IPS DF 19.7 (cell line): ENCODE data around the gene MAML2.

ENCODE experiments used
- DNase-seq: peaks from one replicate; pipeline ENCODE4 v3.0.0-alpha.2; 2013; ENCODE audit warnings: low read depth, low spot score

MAML2 gene

DNA sequence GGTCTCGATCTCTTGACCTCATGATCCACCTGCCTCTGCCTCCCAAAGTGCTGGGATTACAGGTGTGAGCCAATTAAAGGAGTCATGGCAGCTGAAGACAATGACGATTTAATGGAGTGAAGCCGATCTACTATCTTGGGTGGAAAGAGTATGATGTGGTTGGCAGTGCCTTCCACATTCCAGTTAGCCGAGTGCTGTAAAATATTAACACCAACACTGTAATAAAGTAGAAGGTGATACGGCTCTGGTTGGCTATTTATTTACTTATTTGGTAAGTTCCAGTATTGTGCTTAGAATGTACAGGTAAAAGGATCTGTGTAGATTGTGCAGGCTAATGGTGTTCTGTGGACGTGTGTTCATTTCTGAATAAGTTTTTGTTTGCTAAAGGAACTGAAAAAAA is 269.5 kb downstream of the MAML2 start:
- DNase-seq: no peak

DNA sequence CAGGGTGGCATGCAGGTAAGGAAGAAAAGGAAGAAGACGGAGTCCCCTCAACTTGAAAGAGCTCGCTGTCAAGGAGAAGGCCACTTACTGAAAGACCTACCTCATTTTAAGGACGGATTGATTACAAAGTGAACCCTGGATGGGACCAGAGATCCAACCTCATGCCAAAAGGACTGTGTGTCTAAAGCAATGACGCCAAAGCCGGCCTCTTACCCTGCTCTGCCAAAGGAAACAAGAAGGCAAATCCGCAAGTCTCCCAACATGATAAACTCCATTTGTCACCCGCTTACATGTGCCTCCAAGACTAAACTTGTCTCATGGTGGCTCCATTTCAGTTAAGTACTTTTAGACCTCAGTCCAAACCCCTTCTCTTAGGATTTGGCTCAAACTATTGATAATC is 270.4 kb downstream of the MAML2 start:
- DNase-seq: no peak

DNA sequence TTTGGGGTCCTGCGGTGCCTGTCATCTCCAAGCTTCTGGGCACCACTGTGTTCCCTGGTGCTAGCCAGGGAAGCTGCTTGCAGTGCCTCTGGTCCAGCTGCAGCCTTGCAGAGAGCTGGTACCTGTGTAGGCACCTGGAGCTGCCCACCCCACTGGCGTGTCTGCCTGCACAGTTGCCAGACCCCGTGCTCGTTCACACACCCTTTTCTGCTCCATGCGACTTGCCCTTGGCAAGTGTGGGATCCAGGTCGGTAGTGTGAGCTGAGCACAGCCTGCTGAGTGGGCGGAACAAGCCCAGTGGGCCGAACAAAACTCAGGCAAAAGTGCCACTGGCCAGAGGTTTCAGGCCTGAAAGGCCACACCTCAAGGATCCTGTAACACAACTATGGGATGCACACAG is 272.5 kb downstream of the MAML2 start:
- no peak for DNase-seq

DNA sequence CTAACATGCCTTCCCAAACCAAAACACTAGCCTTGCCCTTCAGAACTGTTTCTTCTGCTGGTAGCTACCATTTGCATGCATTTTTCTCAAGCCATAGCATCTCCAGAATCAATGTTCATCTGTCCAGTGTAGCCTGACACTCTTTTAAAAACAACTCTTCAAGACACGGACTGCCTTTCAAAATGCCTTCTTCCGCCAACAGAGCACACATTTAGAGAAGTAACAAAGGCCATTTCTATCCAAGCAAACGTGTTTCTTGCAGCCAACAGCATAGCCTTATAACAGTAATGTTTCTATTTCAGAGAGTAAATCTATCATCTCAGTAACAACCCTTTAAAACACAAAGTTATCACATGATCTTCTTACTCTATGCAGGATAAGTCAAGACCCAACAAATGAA is 275.8 kb downstream of the MAML2 start:
- no peak for DNase-seq

DNA sequence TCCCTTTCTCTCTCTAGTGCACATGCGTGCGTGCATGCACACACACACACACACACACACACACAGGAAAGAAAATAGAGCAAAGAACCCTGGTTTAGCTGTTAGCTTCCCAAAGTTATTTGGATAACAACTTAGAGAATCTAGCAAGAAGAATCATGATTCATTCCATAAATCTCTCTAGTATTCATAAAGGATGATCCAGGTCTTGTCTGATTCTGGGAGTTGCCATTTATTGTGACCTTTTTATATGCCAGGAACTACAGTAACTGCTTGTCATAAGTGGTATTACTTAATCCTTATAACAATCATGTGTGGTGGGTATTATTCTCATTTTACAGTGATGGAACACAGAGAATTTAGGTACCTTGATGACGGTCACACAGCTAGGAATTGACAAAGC is 277.6 kb downstream of the MAML2 start:
- DNase-seq: no peak

DNA sequence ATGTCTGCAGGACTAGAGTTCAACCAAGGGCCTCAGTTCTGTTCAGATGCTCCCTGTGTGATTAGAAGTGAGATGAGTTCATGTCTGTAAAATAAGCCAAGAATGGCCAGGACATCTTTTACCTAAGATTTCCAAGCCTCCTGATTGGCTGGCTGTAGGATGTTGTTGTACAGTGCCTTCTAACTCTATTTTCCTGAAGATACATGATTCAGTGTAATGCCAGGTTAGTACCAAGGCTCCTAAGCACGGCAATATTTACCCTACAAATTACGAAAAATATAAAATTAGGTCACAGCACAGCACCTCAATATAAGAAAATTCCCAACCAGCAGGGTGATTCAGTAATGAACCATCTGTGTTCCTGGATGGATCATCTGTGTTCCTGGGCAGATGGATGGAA is 279.1 kb downstream of the MAML2 start:
- no peak for DNase-seq

DNA sequence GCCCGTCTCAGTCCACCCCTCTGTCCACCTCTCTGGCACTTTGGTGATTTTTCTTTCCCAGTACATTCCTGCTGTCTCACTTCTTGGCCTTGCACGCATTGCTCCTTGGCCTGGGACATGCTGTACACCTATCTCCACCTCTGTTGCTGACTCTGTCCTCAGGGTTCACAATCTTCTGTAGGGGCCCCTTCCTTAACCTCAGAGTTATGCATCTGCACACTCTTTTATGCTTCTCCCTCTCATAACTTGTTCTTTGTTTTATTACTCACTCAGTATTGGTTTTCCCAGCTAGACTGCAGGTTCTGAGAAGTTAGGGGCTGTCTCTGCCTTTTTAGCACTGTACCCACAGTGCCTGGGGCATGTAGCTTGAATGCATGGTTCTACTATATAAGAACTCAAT is 279.9 kb downstream of the MAML2 start:
- DNase-seq: no peak

DNA sequence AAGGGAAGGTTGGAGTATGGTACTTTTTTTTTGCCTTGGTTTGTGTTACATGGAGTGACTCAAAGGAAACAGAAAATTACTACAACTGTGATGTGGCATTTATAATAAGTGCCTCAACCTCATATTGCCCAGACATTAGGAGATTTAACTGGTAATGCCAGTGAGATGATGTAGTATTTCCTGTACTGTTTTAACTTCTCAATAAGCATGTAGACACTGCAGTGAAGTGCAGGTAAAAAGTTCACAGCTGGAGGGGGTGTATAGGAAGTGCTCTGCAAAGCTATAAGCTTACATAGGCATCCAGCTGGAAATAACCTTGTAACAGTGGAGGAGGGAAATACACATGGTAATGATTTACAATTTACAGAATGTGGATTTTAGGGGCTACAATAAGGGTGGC is 280.9 kb downstream of the MAML2 start:
- DNase-seq: no peak

DNA sequence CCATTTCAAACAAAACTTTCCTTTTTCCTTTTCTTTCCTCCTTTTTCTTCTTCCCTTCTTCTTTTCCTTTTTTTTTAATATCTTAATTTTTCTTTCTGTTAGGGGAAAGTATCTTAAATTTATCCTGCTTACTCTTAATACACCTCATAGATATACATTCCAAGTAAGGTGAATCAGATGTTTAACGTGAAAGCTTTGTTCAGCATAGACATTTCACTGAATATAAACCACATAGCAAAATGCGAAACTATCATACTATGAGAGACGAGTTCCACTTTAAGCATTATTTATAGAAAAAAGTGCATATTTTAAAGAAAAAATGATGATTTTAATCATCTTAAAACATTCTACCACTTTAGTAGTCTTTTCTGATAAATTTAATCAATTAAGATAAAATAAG is 281.3 kb downstream of the MAML2 start:
- no peak for DNase-seq

DNA sequence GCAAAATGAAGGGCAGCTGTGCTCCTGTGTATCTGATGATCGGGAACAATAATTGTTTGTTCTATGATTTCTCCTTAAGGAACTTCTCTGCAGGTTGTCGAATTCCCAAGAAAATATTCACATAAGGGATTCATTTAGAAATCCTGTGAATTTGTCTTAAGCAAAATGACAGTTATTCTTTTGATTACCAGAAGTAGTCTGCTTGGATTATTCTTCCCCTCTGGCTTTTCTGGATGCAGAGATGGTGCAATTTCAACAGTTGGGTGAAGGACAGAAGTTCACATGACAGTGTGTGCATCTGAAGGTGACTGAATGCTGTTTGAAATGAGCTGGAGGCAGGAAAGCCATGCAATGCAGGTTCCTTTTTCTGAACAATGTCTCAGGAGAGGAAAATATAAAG is 281.9 kb downstream of the MAML2 start:
- DNase-seq: no peak

DNA sequence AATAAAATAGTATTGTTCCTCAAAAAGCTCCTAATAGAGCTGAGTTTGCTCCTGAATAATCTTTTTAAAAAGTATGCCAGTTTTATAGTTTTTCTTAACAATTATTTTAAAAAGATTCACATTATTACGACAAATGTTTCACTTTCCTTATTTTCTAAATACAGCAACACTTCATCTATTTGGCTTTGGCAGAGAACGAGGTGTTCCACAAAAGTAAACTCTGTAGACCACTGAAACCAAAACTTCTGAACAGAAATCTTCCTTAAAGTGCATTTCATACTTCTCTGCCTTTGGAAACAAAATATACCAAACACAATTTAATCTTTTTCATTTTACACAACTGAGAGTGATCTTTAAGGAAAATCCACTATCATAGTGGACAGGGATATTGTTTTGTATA is 285.5 kb downstream of the MAML2 start:
- DNase-seq: no peak

DNA sequence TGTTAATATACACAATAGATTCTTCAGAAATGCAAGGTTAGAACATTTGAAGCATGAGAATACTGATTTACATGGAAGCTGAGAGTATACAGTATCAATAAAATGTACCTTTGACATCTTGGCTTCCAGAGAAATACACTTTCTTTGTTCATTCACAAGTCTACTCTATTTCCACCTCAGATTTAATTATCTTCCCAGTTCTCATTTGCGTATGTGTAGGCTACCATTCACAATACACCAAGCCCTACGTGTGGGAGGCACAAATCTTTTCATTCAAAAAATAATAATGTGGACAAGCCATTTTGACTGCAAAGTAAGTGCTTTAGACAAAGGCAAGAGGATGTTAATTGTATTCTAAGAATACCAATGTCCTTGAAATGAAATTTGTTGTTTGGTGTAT is 286.4 kb downstream of the MAML2 start:
- DNase-seq: no peak

DNA sequence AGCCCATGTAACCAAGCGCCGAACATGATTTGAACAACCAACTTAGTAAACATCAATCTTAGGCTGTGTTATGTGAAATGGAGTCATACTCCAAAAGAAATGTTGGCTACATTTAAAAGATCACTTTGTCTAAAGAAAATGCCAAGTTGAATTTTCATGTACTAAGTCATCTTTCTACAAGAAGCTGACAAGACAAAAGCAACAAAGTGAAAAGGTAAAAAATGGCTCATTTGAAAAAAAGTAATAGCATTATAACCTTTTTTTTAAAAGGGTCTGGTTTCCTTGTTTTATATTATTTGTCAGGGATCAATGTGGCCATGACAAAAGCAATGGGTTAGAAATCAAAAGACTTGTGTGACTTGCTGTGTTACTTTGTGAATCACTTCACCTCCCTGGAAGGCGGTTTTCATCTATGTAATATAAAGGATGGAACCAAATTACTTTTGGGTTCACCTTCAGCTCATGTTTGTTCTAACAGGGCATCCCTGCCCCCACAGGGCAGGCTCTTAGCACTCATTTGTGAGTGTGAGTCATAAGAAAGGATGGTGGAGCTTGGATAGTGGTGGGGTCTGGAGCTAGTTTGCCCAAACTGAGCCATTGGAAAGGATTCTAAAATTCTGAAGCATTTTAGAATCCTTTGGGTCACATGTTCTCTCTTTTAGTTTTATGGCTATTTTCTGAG is 287.1 kb downstream of the MAML2 start:
- DNase-seq: peak; percentile 33

DNA sequence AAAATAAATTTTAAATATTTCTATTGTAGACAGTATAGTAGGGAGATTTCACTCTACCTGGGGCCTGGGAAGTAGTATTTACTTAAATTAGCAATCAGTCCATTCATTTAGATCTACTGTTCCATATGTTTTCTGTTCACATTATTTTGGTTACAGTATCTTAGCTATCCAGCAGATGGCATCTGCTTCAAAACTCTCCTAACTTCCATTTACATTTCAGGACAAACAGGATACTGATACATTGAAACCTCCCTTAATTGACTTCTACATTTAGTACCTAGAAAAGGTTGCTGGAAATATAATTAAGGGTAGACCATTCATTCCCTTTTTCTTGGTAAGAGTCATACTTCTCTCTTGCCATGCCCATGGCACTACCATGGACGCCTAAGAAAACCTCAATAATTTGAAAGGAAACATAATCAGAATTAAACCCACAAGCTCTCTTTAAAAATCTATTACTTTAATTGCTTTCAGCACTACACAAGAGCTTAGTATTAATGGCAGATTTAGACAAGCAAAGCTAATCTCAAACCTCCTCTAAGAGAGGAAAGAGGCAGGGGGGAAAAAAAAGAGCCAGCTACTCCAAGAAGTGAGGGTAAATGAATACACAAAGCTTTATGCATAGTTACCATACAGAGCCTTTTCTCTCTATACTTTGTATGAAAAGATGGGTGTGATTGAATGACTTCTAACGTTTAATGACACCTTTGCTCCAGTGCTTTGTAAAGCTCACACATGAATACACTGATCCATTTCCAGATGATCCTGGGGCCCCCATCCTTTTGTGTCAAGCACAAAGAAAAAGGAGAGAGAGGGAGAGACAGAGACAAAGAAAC is 287.9 kb downstream of the MAML2 start:
- peak; percentile 17 for DNase-seq

DNA sequence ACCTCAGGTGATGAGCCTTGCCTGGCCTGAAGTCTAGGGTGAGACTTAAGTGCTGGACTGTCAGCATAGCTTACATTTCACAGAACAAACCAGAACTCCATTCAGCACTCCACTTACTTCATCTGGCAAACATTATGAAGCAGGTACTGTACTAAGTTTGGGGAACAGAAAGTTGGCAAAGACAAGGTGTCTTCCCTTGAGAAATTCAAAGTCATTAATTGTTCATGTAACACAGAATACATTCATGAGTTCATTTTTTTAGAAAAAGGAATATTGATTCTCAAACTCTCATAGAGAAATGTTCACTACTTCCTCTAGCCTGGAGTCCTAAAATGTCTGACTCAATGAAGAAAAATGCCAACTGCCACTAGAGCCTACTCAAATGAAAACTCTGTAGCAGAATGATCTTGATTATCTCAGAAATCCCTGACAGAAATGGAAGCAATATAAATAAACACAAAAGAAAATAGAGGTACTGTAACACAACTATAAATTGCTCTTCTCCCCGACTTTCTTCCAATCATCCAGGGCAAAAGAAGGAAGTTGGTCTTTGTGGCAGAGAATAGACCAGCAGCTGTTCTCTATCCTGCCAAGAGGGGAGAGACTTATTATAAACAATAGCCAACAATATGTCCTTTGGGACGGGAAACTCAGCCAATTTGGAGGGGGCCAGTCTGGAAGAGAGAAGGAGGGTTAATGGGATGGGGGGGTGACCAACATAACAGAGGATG is 289.9 kb downstream of the MAML2 start:
- DNase-seq: no peak

DNA sequence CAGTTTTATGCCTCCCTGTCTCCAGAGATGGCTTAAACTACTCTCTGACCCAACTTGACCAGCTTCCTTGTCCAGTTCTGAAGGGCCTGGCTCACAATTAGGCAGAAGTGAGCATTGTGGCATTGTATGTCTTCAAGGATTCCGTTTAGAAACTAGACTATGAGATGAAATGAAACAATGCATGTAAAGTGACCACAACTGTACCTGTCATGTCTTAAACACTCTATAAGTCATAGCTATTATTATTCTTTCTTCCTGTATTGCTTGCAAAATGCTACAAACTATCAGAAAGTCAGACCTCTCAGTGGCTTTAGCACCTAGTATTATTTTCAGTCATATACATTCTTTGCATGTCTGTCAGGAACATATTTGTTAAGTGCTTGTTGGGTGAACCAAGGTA is 291.2 kb downstream of the MAML2 start:
- no peak for DNase-seq

DNA sequence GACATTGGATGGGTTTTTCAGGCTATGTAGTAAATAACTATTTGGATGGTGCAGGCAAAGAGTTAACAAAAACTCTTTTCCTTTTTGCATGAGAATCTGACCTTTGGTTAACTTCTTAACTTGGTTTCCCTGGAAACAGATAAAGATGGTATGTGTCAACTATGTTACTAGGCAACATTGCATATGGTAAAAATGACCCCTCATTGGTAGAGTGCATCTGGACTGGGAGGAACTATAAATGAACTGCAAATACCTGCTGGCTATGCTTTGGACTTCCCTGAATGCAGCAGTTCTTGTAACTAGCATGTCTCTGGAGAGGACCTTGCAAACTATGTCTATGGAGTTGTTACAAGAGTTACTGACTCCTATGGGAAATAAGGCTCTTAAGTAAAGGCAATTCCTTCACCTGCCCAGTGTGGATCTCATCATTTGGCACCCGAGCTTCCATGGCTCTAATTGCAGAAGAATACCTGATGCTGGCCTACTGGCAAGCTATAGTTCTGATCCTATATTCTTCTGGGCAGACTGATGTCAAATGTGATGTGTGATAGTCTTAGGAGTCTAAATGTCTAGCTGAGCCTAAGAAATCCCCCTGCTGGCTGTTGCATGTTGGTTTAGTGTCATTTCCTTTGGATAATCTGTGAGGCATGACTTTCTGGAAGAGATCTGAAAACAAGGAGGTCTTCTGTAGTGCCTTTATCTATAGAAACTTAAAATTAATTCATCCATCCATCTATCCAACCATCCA is 292.4 kb downstream of the MAML2 start:
- DNase-seq: no peak

DNA sequence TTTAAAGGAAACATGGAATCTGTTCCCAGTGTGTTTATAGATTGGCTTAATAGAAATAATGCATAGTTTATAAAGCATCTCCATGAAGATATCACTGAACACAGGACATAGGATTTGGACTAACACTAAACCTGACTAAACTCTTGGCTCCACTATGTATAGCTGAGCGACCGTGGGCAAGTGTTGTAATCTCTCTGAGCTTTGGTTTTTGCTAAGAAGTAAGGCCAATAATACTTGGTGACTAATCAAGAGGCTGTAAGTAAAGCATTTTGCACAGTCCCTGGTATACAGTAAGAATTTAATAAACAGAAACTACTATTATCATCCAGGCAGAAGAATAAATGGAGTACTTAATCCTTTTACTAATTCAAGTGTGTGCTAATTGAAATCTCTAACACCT is 293.6 kb downstream of the MAML2 start:
- no peak for DNase-seq

DNA sequence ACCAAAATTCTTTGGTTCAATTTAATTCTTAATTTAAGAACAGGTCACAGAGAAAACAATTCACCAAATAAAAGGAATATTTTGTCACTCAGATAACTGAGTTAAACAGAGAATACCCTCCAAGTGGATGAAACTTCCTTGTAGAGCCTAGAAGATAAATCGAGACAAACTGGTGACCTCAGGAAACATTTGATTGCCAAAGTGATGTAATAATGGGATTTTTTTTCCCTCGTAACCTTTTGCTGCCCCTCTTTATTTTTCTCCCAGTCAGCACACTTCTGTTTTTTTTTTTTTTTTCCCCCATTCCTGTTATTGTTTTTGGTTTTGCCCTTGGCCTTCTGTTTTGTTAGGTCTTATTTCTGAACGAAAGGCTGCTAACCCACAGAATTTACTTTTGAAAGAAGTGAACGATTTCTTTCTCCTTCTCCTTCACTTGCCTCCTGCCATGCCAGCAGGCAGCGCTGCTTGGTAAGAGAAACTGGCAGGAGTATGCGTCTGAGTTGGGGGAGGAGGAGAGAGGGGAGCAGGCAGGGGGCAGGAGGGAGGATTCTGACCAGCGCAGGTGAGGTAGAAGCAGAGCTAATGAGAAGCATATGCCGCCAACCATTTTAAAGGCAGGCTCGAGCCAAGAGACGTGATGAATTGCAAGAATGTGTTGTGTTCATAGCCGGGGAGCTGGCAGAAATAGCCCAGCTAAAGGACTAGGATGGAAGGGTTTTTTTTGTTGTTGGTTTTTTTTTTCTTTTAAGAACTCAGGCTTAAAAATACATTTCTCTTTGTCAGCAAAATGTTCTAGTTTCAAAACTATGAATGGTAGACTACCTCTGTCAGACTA is 297.2 kb downstream of the MAML2 start:
- DNase-seq: peak; percentile 65

DNA sequence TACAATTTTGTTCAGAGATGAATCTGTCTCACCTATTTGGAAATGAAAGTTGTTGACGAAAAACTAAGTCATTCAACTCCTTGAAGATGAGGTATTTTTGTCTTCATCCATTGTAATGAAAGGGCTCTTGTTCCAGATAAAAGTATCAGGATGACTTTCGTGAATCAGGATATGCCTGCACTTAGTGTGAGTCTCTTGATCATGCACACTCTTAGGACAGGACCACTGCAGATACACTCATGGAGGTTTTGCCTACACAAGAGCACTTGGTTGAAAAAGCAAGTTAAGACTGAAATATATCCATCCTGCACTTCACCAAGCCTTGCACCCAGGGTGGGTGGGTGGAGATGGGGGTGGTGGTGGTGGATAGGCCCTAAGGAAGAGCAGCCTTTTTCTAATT is 298.2 kb downstream of the MAML2 start:
- no peak for DNase-seq

DNA sequence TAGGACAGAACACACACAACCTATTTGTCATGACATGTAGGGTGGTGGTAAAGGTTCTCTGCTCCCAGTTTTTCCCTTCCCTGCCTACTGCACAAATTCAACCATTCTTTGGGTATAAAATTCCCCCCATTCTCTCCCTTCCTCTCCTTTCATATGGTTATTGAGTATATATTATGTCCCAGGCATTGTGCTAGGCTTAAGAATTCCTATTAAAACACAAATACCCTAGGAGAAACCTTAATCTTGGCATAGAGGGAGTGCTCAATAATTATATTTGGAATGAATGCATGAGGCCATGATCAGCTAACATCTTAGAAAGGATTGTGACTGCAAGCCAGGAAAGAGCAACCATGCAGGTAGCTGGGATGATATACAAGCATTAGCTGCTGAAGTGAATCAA is 298.7 kb downstream of the MAML2 start:
- DNase-seq: no peak
